ENCODE data around the gene PCSK6. TPM values are rescaled to one million over a fixed set of nuclear protein-coding genes. Genes with fewer than 3 reads are reported as not detected.

Gene PCSK6
- total RNA-seq, 1 donor from 2014 or later: 1.8 TPM

DNA sequence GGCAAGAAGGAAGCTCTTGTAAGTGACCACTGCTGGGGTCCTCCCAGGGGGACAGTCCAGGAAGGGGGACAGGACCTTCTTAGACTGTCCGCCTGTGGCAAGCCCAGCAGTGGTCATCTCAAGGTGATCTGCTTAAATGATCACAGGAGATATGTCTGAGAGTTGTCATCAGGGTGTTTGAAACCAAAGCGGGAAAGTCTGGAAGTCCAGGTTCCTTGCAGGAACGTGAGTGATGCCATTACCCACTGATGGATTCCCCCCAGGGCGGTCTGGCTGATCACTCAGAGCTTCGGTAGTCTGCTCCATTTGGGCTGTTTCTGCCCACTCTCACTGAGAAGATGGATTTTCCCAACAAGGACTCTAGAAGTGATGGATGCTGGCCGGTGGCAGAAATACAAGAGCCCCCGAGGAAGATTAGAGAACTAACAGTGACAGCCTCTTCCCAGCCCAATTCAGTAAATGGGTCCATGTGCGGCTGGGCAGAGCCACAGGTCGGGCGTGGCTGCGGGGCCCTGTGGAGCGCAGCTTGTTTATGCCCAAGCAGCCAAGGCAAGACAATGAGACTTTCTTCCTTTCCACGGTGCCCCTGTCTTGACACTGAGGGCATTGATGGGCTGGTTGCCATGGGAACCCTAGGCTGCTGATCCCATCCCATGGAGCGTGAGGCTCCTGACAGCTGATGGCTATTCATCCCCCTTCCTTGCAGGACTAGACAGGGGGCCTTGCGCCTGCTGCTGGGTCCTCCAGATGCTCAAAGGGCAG lies 9.5 kb downstream of the PCSK6 start:
- peaks cover 2% of the 10 kb centered on the region for H3K4me1 Mint-ChIP-seq (ENCODE audit: low read depth)
- H3K4me3 Mint-ChIP-seq (ENCODE audit: low read depth): no peak overlapping the region
- TF ChIP-seq, protein P1, sequence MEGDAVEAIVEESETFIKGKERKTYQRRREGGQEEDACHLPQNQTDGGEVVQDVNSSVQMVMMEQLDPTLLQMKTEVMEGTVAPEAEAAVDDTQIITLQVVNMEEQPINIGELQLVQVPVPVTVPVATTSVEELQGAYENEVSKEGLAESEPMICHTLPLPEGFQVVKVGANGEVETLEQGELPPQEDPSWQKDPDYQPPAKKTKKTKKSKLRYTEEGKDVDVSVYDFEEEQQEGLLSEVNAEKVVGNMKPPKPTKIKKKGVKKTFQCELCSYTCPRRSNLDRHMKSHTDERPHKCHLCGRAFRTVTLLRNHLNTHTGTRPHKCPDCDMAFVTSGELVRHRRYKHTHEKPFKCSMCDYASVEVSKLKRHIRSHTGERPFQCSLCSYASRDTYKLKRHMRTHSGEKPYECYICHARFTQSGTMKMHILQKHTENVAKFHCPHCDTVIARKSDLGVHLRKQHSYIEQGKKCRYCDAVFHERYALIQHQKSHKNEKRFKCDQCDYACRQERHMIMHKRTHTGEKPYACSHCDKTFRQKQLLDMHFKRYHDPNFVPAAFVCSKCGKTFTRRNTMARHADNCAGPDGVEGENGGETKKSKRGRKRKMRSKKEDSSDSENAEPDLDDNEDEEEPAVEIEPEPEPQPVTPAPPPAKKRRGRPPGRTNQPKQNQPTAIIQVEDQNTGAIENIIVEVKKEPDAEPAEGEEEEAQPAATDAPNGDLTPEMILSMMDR (IDR thresholded peaks at IDR 0.05; ENCODE audit: unreplicated experiment): no peak
- H3K9me3 Mint-ChIP-seq (ENCODE audit: low read depth): no peaks in the 10 kb centered on the region
- no peak for DNase-seq (ENCODE audit: low spot score, unreplicated experiment)
- H3K27ac Mint-ChIP-seq: no peak overlapping the region
- peaks cover 44% of the 10 kb centered on the region for H3K27me3 Mint-ChIP-seq
- no peaks in the 10 kb centered on the region for H3K36me3 Mint-ChIP-seq (ENCODE audit: insufficient read depth)

DNA sequence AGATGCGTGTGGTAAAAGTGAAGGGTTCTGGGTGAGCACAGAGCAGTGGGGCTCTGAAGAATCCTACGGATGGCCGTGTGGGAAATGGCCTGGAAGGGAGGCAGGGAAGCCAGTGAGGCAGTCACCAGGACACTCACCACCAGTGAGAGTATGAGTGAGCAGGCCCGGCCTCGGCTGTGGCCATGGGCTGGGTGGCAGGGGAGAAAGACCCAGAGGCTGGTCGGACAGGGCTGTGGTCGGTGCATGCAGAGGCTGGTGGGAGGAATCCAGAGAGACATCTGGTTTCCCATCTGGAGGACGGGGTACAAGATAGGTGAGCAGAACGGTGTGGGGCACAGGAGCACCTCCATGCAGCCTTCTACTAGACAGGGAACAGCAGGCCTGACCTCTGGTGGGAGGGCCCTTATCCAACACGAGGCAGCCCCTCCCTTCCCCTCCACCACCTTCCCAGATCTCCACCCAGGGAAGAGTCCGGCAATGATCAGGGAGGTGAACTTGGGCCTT lies 10.1 kb downstream of the PCSK6 start:
- H3K27me3 Mint-ChIP-seq: peaks cover 47% of the 10 kb centered on the region
- H3K9me3 Mint-ChIP-seq (ENCODE audit: low read depth): no peaks in the 10 kb centered on the region
- H3K4me3 Mint-ChIP-seq (ENCODE audit: low read depth): no peak overlapping the region
- H3K36me3 Mint-ChIP-seq (ENCODE audit: insufficient read depth): no peaks in the 10 kb centered on the region
- no peak for DNase-seq (ENCODE audit: low spot score, unreplicated experiment)
- TF ChIP-seq, protein P1 (IDR thresholded peaks at IDR 0.05; ENCODE audit: unreplicated experiment): no peak
- H3K4me1 Mint-ChIP-seq (ENCODE audit: low read depth): peaks cover 2% of the 10 kb centered on the region
- H3K27ac Mint-ChIP-seq: no peak overlapping the region

DNA sequence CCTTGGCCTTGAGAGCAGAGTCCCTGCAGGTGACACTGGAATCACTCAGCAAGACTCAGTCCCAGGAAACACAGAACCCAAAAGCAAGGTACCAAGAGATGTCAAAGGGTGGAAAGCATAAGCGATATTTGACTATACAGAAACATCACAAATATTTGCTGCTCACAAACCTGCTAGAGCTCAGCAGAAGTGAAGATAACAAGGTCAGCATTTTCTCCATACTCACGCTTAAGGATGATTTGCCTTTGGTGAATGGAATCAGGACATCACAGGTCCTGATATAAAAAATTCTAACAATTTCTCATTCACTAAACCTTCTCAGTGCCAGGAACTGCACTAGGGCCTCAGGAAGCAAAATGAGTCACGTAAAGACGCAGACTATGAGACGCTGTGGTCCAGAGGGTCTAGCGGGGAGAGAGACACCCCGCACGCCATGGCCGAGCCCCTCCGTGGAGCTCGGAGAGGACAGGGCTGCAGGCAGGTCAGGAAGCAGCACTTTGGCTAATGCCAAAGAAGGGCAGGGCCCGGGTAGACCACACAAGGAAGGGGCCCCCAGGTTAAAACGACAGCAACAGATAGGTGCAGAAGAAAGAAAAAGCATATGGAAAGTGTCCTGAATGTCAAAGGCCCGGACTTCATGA lies 10.7 kb downstream of the PCSK6 start:
- TF ChIP-seq, protein P1 (IDR thresholded peaks at IDR 0.05; ENCODE audit: unreplicated experiment): no peak
- H3K4me3 Mint-ChIP-seq (ENCODE audit: low read depth): no peak overlapping the region
- H3K9me3 Mint-ChIP-seq (ENCODE audit: low read depth): no peaks in the 10 kb centered on the region
- peaks cover 2% of the 10 kb centered on the region for H3K4me1 Mint-ChIP-seq (ENCODE audit: low read depth)
- H3K27me3 Mint-ChIP-seq: peaks cover 43% of the 10 kb centered on the region
- no peak for DNase-seq (ENCODE audit: low spot score, unreplicated experiment)
- H3K36me3 Mint-ChIP-seq (ENCODE audit: insufficient read depth): no peaks in the 10 kb centered on the region
- H3K27ac Mint-ChIP-seq: no peak overlapping the region

DNA sequence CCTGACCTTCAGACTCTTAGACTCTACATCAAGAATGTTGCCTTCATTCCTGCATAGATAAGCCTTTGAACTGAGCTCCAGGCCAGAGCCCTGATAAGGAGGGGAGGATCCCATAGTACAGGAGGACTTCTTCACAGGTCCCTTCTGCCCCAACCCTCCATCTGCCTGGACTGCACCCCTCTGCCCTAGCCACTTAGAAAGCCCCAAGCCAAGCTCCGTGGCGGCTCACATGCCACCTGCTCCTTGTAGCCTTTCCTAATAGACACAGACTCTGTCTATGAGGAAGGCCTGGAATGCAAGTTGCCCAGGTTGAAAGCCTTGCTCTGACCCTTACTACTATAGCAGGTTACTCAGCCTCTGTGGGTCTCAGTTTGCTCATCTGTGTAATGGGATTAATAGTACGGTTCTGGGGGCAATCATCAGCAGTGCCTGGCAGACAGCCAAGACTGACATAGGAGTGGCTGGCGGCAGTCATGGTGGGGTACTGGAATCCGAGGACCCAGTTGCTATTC lies 11.6 kb downstream of the PCSK6 start:
- H3K4me3 Mint-ChIP-seq (ENCODE audit: low read depth): no peak overlapping the region

DNA sequence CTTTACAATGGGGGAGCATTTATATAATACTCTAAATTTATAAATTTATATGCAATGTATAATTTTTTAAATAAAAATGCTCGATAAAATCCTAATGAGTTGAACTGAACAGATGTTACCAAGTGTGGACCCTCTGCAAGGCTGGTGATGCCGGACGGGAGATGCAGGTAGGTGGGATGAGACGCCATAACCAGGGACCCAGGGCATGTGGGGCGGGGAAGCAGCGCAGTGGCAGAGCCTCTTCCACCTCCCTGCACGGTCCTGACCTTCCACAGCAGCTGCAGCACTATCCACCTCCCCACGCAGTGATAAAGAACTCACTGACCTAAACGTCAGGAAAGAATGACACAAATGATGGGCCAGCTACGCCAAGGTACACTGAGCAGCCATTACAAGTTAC lies 12.8 kb downstream of the PCSK6 start:
- Mint-ChIP-seq H3K4me3 (ENCODE audit: low read depth) (no peak overlapping the region), H3K4me1 (ENCODE audit: low read depth) (peaks cover 2% of the 10 kb centered on the region), H3K36me3 (ENCODE audit: insufficient read depth) (no peaks in the 10 kb centered on the region)

More for the DNA sequence above, 11.6 kb downstream of the PCSK6 start:
- H3K4me1 Mint-ChIP-seq (ENCODE audit: low read depth): peaks cover 2% of the 10 kb centered on the region
- no peak for DNase-seq (ENCODE audit: low spot score, unreplicated experiment)
- H3K27me3 Mint-ChIP-seq: peaks cover 37% of the 10 kb centered on the region
- H3K27ac Mint-ChIP-seq: no peak overlapping the region
- TF ChIP-seq, protein P1 (IDR thresholded peaks at IDR 0.05; ENCODE audit: unreplicated experiment): no peak
- no peaks in the 10 kb centered on the region for H3K36me3 Mint-ChIP-seq (ENCODE audit: insufficient read depth)
- no peaks in the 10 kb centered on the region for H3K9me3 Mint-ChIP-seq (ENCODE audit: low read depth)

More for the DNA sequence above, 12.8 kb downstream of the PCSK6 start:
- H3K27ac Mint-ChIP-seq: no peak overlapping the region
- H3K27me3 Mint-ChIP-seq: peaks cover 36% of the 10 kb centered on the region
- no peaks in the 10 kb centered on the region for H3K9me3 Mint-ChIP-seq (ENCODE audit: low read depth)
- TF ChIP-seq, protein P1 (IDR thresholded peaks at IDR 0.05; ENCODE audit: unreplicated experiment): no peak
- no peak for DNase-seq (ENCODE audit: low spot score, unreplicated experiment)

All from progenitor cell of endocrine pancreas (in vitro differentiated cells).